Neural crest cell (in vitro differentiated cells): Measurements from ENCODE around the gene DGKZ. TPM values are rescaled to one million over a fixed set of nuclear protein-coding genes. Genes with fewer than 3 reads are reported as not detected.
A peak's percentile ranks its signal among the peaks of the same experiment; 100 is the strongest.

Experiments used
- DNase-seq: peaks from one replicate; pipeline ENCODE4 v3.0.0; 2021; ENCODE audit warnings: low read depth, mixed read lengths, low spot score
- H3K27ac Mint-ChIP-seq: one replicate; pipeline ENCODE4 v1.8.0; 2021; ENCODE audit warnings: mild to moderate bottlenecking, mixed read lengths; ENCODE audit not compliant: unreplicated experiment
- H3K27me3 Mint-ChIP-seq: 2 replicates; pipeline ENCODE4 v1.8.0; 2021; ENCODE audit warnings: low read depth, mild to moderate bottlenecking, mixed read lengths
- H3K36me3 Mint-ChIP-seq: 2 replicates; pipeline ENCODE4 v1.8.0; 2021; ENCODE audit warnings: low read depth, mild to moderate bottlenecking, mixed read lengths
- H3K4me1 Mint-ChIP-seq: 2 replicates; pipeline ENCODE4 v1.8.0; 2021; ENCODE audit warnings: mixed read lengths
- H3K4me3 Mint-ChIP-seq: one replicate; pipeline ENCODE4 v1.8.0; 2021; ENCODE audit warnings: mild to moderate bottlenecking, mixed read lengths
- H3K9me3 Mint-ChIP-seq: 2 replicates; pipeline ENCODE4 v1.8.0; 2021; ENCODE audit warnings: mixed read lengths
- CTCF ChIP-seq: fragments of 200-600 bp; sonication (generic); conservative IDR thresholded peaks from 2 replicates; pipeline ENCODE4 v1.5.0; 2021; ENCODE audit warnings: antibody characterized with exemption, mild to moderate bottlenecking
- total RNA-seq: library from RNA; stranded (reverse); gene quantifications from 2 replicates; pipeline ENCODE4 v1.2.1, GENCODE V29; 2021

Gene DGKZ
- total RNA-seq, 1 donor from 2014 or later: 60.1 TPM

DNA sequence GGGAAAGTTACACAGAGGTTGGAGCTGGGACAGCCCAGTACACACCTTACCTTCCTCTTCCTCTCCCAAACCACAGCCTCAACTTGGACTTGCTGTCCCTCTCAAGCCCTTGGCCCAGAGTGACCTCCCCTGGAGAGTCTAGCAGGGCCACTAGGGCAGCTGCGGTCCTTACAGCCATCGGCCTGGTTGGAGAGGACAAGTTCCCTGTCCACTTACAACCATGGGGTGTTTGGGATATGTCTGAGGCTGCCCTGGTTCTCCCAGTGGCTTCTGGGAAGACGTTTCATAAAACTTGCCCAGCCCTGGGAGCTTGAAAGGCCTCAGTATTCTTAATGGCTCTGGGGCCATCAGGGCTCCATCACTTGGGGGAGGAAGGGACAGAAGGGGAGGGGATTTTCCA lies 13.1 kb upstream of the DGKZ start:
- no peak for DNase-seq
- Mint-ChIP-seq H3K27ac (no peak overlapping the region), H3K4me1 (peaks cover 43% of the 10 kb centered on the region), H3K9me3 (no peaks in the 10 kb centered on the region), H3K27me3 (peaks cover 58% of the 10 kb centered on the region), H3K4me3 (peak overlapping the region; percentile 41), H3K36me3 (no peaks in the 10 kb centered on the region)
- no peak for TF ChIP-seq CTCF

DNA sequence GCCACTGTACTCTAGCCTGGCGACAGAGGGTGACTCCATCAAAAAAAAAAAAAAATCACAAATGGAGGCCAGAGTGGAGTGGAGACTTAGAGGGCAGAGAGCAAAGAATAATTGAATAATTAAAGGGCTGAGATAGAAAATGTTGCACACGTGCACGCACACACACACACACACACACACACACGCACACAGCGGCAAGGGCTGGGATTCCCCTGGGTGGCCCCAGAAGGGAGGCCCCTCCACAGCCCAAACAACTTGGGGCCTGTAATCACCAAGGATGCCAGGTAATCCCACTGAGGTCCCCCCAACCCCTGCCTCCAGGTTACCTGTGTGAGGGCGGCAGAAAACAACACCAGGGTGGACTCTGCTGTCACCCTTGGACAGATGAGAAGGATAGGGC lies 12.0 kb upstream of the DGKZ start:
- Mint-ChIP-seq H3K27me3 (peaks cover 47% of the 10 kb centered on the region), H3K4me1 (peaks cover 51% of the 10 kb centered on the region), H3K36me3 (no peaks in the 10 kb centered on the region), H3K4me3 (no peak overlapping the region), H3K27ac (no peak overlapping the region), H3K9me3 (no peaks in the 10 kb centered on the region)
- no peak for DNase-seq
- TF ChIP-seq CTCF: no peak

GRCh38 chr11:46335890-46336562 lies 11.2 kb upstream of the DGKZ start:
- Mint-ChIP-seq H3K36me3 (no peaks in the 10 kb centered on the region), H3K4me1 (peaks cover 44% of the 10 kb centered on the region), H3K27me3 (peaks cover 40% of the 10 kb centered on the region), H3K27ac (no peak overlapping the region), H3K4me3 (peak overlapping the region; percentile 4), H3K9me3 (no peaks in the 10 kb centered on the region)
- DNase-seq: no peak
- TF ChIP-seq CTCF: no peak

DNA sequence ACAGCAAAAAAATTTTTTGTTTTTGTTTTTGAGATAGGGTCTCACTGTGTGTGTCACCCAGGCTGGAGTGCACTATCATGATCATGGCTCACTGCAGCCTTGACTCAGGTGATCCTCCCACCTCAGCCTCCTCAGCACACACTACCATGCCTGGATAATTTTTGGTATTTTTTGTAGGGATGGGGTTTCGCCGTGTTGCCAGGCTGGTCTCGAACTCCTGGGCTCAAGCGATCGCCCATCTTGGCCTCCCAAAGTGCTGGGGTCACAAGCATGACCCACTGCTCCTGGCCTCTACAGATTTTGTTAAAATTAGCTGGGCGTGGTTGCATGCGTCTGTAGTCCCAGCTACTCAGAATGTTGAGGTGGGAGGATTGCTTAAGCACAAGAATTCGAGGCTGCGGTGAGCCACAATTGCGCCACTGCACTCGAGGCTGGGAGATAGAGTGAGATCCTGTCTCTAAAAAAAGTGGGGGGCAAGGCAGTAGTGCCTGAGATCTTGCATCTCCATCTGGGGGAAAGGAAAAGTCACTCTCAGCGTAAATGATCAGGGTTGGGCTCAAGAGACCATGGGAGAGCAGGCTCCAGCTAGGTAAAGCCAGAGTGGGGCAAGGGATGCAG lies 10.6 kb upstream of the DGKZ start:
- TF ChIP-seq CTCF: no peak
- Mint-ChIP-seq H3K9me3 (no peaks in the 10 kb centered on the region), H3K27ac (no peak overlapping the region), H3K4me3 (no peak overlapping the region), H3K36me3 (no peaks in the 10 kb centered on the region), H3K27me3 (peaks cover 33% of the 10 kb centered on the region), H3K4me1 (peaks cover 43% of the 10 kb centered on the region)
- no peak for DNase-seq

DNA sequence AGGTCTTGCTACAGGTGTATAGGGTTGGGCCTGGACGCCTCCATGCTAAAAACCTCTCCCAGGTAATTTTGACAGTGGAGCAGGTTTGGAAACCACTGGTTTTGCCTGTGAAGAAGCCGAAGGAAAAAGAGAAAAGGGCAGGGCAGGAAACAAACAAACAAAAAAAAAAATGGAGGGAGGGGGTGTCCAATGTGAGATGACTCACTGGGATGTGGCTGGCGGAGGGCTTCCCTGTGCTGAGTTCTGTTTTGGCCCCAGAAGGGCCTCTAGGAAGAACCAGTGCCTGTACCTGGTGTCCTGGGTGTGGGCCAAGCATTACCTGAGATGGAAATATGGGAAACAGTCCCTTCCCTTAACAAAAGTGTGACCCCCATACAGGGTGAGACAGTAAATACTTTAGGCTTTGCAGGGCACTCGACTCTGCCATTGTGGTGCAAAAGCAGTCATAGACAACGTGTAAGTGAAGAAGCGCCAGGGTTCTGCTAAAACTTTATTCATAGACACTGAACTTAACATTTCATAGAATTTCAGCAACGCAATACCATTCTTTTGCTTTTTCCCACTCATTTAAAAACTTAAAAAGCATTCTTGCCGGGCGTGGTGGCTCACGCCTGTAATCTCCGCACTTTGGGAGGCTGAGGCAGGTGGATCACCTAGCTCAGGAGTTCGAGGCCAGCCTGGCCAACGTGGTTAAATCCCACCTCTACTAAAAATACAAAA lies 9.5 kb upstream of the DGKZ start:
- Mint-ChIP-seq H3K36me3 (no peaks in the 10 kb centered on the region), H3K27me3 (peaks cover 25% of the 10 kb centered on the region), H3K4me1 (peaks cover 46% of the 10 kb centered on the region), H3K9me3 (no peaks in the 10 kb centered on the region), H3K27ac (peak overlapping the region; percentile 50), H3K4me3 (peak overlapping the region; percentile 29)
- no peak for DNase-seq
- TF ChIP-seq CTCF: no peak
